OCI-M2 (cell line): ENCODE results near the gene PSMG2.
A peak's percentile ranks its signal among the peaks of the same experiment; 100 is the strongest.
"Not testable (repeated sequence)": the region's sequence is repeated elsewhere in the genome, so short reads cannot be mapped to it uniquely, and the experiment has no call there.

Experiments used
- DNase-seq: peaks from one replicate; lab custom pipeline; 2025; ENCODE audit not compliant: unreplicated experiment; lab: John Stamatoyannopoulos, UW

The PSMG2 gene

DNA sequence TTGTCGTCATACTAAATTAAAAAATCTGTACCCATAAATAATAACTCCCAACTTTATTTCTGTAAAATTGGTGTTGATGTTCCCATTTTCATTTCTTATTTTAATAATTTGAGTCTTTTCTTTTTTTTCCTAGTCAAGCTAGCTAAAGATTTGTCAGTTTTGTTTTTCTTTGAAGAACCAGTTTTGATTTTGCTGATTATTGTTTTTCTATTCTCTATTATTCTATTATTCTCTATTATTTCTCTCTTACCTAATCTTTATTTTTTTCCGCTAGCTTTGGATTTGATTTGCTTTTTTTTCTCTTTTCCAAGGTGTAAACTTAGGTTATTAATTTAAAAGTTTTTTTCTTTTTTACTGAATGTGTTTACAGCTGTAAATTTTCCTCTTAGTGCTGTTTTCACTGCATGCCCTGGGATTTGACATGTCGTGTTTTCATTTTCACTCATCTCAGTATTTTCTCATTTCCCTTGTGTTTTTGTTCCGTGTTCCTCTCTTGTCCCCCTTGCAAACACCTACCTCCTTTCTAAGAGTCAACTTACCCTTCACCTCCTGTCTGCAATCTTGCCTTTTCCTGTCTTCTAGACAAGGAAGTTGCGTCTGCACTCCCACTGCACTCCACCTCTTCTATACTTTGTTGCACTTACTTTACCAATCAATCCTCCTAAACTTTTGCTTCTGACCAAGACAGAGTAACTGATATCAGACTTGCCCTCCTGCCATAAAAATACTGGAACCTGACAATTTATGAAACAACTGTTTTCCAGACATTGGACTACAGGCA lies 18.8 kb downstream of the PSMG2 start:
- no peak for DNase-seq

DNA sequence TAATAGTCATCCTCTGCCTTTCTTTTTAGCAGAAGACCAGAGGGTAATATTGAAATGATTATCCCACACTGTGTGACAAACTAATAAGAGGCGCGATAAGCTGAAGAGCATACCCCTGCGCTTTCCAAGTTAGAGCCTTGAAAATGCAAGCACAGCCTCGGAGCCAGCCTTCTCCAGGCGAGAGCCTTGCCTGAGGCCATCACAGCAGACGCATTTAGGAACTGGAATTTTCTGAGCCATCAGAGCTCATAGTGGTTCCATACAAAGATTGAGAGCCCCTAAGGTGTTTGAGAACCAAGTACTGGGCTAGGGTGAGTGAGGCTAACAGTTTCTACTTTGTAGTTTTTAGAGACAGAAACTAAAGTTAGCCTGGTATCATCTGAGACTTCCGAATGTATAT lies 19.9 kb downstream of the PSMG2 start:
- DNase-seq, result no peak

DNA sequence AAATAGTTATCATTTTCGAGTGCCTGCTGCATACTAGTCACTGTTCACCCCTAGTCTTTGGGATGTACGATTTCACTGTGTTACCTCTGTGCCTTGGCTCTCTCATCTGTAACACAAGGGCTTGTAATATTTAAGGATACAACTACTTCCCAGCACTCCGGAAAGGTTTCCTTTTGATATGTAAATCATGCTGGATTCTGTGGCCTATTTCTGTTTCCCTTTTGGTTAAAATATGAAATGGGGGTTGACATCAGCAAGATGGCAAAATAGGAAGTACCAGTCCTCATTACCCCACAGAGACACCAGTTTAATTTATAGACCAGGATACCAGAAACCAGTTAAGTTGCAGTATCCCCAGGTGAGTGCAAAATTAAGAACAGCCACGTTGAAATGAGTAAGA lies 23.5 kb downstream of the PSMG2 start:
- DNase-seq, result no peak

DNA sequence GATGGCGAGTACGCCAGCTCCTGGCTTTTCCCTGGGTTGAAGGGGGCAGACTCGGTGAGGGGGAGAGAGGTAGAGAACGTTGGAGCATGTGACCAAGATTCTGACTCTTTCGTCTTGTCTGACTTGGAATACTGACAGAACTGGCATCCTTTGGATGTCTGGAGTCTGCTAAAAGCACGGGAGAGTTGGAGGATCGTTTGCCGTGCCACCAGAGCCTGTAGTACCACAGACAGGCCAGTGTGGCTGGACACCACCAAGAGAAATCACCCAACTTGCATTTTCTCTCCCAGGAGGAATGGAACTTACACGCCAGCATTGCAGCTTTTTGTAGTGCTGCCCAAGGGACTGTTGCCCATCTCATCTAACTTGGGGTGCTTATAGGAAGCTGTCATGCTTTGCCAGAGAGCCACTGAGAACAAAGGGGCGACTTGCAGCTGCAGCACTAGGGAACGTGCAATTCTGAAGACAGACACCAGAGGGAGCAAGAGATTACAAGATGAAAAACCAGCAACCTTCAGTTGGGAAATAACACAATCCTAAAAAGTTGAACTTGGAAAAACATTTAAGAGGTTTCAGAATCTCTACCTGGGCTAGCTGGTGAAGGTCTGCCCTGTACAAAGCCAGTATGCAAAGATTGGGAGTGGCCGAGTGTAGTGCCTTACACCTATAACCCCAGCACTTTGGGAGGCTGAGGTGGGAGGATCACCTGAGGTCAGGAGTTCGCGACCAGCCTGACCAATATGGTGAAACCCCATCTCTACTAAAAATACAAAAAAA lies 24.1 kb downstream of the PSMG2 start:
- DNase-seq, result peak; percentile 25

DNA sequence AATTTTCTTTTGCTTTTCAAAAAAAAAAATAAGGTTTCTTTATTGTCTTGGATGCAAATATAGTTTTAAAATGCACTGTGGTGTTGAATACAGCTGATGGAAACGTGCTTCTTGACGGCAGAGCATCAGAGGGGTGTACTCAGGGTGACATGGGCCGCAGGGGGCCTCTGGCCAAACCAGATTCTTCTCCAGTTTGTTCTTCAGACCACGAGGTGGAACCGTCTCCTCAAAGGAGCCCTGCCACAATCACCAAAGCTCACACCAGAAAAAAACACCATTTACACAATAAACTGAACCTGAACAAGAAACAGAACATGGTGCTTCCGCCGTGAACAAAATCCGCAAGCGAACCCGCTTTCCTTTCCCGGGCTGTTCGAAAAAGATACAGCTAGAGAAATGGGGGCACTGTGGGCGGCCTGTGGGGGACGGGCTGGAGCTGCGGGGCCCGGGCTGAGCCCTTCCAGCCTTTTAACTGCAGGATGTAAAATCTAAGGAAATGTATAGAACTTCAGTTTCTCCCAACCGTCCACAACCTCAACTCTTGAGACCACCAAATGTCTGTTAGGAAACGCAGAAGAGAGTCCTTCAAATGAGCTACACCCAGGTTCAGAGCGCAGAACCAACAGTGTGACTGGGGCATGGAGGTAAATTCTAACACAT lies 34.5 kb downstream of the PSMG2 start:
- no peak for DNase-seq

DNA sequence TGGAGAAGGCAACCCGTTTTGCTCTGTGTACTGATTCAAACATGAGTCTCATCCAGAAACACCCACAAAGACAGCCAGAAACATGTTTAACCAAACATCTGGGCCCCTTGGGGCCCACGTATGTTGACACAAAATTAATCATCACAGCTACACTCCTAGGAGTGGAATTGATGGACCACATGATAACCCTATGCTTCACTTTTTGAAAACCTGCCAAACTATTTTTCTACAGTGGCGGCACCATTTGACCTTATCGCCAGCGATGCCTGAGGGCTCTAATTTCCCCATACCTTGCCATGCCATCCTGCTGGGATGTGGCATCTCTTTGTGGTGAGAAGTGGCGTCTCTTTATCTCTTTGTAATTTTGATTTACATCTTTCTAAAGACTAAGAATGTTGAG lies 38.5 kb downstream of the PSMG2 start:
- no peak for DNase-seq

DNA sequence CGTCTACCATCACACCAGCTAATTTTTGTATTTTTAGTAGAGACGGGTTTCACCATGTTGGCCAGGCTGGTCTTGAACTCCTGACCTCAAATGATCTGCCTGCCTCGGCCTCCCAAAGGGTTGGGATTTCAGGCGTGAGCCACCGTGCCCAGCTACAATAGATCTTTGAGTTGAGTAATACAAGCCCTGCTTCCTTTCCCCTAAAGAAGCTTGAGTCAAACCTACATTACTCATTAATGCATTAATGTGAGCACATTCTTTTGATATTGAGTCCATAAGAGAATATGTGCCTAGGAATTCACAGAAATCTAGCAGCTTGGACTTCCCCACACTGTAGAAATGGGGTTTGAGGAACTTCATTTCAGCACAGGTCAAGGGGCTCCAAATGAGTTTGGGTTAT lies 39.6 kb downstream of the PSMG2 start:
- no peak for DNase-seq

DNA sequence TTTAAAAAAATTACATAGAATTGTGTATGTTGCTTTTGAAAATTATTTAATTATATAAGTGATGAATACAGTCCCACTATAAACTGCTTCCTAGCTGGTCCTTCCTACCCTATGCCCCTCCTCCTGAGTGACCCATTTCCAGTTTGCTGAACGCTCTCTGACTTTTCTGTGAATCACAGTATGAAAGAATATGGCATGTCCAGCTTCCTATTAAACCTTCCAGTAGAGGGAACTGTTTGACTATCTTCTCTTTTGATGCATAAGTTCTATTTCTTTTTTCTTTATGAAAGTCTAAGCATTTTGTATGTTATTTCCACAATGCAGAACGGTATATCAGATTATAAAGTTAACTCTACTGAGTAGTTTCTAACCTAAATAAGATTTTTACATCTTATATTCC lies 41.3 kb downstream of the PSMG2 start:
- no peak for DNase-seq

DNA sequence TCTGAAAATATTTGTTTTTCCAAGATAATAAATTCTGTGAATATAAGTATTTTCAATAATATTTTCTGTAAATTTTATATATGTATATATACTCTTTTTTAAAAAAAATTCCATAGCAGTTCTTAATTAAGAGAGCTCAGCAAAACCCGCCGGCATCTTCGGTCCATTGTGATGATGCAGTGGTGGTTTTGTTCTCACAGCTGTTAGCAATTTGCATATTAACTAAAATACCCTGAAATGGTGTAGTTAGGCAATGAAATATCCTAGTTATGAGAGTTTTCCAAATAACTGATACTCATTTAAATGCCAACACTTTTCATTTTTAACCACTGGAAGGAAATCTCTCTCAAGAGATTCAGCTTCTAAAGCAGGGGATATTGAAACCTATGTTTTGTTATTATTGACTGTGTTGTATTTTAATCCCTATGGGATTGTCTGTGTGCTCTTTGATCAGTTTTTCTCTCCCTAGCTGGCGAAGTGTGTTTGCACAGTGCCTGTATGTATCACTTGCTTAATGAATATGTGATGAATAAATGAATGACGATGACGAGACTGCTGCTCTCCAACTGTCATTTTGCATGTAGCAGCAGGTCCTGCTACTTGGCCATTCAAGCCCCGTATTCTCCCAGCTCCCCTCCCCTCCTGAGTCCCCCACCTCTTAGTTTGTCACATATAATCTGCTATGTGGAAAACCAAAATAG lies 42.4 kb downstream of the PSMG2 start:
- DNase-seq, result no peak

DNA sequence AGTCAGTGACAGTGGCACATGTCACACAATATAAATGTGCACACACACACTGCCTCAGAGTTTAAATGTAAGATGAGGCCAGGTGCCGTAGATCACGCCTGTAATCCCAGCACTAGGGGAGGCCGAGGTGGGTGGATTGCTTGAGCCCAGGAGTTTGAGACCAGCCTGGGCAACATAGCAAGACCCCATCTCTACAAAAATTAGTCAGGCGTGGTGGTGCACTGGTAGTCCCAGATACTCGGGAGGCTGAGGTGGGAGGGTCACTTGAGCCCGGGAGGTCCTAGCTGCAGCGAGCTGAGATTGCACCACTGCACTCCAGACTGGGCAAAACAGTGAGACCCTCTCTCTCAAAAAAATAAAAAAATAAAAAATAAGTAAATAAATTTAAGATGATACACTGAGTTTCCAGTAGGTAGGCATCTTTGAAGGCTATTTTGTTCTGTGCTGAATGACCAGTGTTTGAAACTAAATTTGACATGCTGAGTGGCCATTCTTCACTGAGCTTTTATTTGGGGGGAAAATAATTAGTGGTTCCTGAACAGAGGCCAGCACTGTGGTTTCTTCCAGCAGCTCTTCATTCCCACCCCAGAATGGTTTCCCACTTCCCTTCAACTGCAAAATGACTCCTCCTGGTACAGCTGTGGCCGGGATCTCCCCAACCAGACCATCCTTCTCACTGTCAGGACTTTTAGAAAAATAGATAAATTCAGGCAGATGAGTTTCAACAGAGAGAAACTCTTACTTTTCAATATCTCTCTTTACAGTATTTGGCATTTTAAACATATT lies 44.9 kb downstream of the PSMG2 start:
- no peak for DNase-seq

DNA sequence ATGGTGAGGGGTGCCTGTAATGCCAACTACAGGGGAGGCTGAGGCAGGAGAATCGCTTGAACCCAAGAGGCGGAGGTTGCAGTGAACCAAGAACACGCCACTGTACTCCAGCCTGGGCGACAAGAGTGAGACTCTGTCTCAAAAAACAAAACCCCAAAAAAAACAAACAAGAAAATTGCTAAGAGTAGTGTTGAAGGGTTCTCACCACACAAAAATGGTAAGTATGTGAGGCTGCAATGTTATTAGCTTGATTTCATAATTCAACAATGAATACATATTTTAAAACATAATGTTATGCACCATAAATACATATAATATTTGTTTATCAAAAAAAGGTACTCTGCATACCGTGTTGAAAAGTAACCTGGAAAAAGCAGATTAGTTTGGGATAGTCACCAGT lies 45.8 kb downstream of the PSMG2 start:
- no peak for DNase-seq

DNA sequence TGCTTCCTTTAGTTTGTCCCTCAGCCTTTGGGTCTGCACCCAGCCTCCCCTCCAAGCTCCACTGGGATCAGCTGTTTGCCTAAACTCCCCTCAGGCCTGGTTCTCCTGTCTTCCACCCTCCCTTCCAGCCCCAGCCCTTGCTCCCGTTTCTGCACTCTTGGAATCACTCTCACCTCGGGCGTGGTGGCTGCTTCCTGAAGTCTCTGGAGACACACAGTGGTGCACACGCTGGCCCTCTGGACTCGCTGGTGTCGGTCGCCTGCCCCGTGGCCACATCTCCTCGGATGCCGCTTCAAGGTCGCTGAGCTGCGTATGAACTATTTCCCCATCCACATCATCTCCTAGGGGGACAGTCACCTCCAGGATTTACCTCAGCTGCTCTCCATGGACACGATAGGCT lies 46.3 kb downstream of the PSMG2 start:
- no peak for DNase-seq

DNA sequence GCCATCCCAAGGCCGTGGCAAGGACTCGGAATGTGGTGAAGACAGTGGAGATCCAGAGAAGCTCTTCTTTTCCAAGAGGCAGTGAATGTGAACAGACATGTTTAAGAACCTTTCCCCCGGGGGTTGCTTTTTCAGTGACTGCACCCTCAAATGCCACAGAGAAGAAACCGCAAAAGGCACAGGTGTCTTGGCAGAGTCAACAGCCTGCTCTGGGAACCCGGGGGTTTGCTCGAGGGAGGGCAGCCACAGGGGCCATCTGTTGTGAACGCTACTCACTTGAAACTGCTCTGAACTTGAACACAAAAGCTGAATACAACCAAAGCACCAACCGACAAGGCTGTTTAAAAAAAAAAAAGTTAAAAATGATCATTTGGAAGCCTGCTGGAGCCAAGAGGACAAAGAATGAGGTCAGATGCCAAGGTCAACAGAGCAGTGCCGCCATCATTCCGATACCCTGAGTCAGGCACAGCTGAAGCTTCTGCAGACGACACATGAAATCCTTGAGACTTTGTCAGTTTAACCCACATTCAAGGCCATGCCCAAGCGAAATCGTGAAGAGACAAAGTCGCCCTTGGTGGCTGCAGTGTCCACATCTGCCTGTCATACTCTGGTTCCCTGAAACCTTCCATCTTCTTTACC lies 47.4 kb downstream of the PSMG2 start:
- DNase-seq, result no peak

DNA sequence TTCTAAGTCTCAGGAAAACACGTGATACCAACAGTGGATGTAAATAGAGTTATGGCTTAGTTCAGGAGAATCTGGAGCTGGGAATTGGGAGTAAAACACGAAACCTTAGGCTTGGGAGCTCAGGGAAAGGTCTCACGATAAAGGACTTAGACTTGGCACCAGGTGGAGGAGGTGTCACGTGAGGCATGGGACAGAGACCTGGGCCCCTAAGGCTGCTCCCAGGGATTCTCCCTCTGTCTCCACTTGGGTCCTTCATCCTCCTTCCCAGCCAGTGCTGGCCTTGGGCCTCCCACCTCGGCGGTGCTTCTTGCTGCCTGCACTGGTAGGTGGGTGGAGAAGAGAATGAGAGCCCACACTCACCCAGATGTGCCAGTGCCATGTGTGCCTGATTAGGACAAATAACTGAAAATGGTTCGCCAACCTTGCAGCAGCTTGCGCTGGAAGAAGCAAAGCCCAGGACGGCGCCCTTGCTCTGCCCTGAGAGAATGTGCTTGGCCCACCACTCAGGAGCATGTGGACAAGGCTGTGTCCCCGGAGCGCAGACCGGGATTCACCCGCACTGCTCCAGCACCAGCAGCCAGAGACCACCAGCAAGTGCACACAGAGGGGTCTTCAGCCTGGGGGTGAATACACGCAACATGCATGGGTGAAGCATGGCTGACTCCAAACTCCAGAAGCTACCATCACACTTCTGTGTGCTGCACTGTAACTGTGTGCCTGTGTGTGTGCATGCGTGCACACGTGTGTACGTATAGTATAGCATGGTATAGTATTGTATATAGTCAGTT lies 48.1 kb downstream of the PSMG2 start:
- DNase-seq, result no peak

DNA sequence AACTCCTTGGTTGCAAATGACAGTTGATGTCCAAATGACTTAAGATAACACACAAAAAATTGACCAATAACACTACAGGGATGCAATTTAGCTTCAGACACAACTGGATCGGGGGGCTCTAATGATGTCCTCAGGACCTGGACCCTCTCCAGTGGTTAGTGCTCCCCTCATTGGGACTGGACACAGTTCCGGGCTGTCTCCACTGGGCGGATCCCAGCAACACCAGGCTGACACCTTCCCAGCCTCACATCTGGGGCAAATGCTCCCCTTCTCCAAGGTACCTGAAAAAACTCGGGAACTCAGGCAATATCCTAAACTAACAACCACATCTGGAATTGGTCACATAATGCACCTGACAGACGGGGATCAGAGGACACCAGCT lies 48.7 kb downstream of the PSMG2 start:
- DNase-seq, result no peak

DNA sequence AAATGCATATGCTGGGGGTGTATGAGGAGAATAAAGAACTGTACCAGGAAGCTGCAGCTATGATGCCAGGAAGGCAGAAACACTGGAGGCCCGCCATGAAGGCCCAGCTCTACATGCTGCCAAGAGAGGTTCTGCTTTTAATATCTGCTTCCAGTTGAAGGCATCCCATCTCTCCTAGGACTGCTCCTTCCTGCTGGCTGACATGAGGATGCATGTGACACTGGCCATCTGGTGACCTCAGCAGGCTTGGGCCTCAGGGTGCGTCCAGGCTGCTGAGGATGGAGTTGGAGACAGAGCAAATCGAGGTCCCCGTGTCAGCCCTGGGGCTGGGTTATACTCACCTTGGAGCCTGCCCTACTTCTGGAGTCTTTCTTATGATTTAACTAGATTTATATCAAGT lies 49.0 kb downstream of the PSMG2 start:
- DNase-seq, result no peak

DNA sequence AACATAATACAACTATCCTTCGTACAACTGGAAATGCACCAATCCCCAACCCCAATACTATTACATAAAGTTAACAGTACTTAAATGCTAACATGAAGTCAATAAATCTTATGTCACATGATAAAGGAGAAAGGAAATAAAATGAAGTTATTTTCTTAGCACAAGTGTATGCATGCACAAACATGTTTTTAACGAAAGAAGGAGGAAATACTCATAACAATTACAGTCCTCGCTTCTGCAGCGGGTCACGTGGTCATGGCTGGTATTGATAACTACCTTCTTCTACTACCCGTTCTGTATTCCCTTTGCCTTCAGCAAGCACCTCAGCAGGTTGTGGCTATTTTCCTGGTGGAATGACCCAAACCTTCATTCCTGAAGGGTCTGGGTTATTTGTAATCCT lies 51.7 kb downstream of the PSMG2 start:
- no peak for DNase-seq

DNA sequence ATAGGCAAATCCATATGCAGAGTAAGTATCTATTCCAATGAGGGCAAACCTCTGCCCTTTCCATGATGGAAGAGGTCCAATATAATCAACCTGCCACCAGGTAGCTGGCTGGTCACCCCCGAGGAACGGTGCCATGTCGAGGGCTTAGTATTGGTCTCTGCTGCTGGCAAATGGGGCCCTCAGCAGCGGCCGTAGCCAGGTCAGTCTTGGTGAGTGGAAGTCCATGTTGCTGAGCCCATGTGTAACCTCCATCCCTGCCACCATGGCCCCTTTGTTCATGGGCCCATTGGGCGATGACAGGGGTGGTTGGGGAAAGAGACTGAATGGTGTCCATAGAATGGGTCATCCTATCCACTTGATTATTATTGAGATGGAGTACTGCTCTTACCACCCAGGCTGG lies 52.8 kb downstream of the PSMG2 start:
- DNase-seq, result not testable (repeated sequence)

DNA sequence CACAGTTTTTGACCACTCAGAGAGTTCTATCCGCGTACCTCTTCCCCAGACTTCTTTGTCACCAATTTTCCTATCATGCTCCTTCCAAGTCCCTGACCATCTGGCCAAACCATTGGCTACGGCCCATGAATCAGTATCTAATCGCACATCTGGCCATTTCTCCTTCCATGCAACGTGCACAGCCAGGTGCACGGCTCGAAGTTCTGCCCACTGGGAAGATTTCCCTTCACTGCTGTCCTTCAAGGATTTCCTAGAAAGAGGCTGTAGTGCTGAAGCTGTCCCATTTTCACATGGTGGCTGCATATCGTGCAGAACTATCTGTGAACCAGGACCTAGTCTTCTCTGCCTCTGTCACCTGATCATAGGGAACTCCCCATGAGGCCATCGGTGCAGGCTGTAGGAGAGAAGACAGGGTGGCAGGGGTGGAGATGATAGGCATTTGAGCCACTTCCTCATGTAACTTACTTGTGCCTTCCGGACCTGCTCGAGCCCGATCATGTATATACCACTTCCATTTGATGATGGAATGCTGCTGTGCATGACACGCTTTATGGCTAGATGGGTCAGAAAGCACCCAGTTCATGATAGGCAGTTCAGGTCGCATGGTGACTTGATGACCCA lies 53.9 kb downstream of the PSMG2 start:
- not testable (repeated sequence) for DNase-seq
